Hepatocyte (in vitro differentiated cells): ENCODE measurements around the gene ANKRD62. TPM values are rescaled to one million over a fixed set of nuclear protein-coding genes. Genes with fewer than 3 reads are reported as not detected.

Experiments
- DNase-seq: peaks from one replicate; pipeline ENCODE4 v3.0.0-alpha.2; 2016; ENCODE audit warnings: low spot score
- H2AFZ ChIP-seq: fragments of 200-600 bp; sonication (generic); 2 replicates; pipeline ENCODE4 v1.6.0; 2016; ENCODE audit warnings: antibody characterized with exemption, mild to moderate bottlenecking
- H3K27ac ChIP-seq: fragments of 200-600 bp; sonication (generic); 2 replicates; pipeline ENCODE4 v1.5.1; 2016; ENCODE audit warnings: mild to moderate bottlenecking
- H3K27me3 ChIP-seq: fragments of 200-600 bp; sonication (generic); 2 replicates; pipeline ENCODE4 v1.6.1; 2016
- H3K36me3 ChIP-seq: fragments of 200-600 bp; sonication (generic); replicated peaks from 2 replicates; pipeline ENCODE4 v1.5.1; 2016; ENCODE audit warnings: low read depth; ENCODE audit not compliant: insufficient read depth
- H3K4me1 ChIP-seq: fragments of 200-600 bp; sonication (generic); 2 replicates; pipeline ENCODE4 v1.5.1; 2016; ENCODE audit warnings: mild to moderate bottlenecking, moderate library complexity; ENCODE audit not compliant: insufficient read depth
- H3K4me2 ChIP-seq: fragments of 200-600 bp; sonication (generic); 2 replicates; pipeline ENCODE4 v1.6.0; 2016
- H3K4me3 ChIP-seq: fragments of 200-600 bp; sonication (generic); 2 replicates; pipeline ENCODE4 v1.5.1; 2016; ENCODE audit warnings: mild to moderate bottlenecking
- H3K79me2 ChIP-seq: fragments of 200-600 bp; sonication (generic); 2 replicates; pipeline ENCODE4 v1.6.0; 2017; ENCODE audit warnings: mild to moderate bottlenecking
- H3K9me2 ChIP-seq: fragments of 200-600 bp; sonication (generic); replicated peaks from 2 replicates; pipeline ENCODE4 v1.6.0; 2017; ENCODE audit warnings: mild to moderate bottlenecking; ENCODE audit not compliant: insufficient read depth
- H3K9me3 ChIP-seq: fragments of 200-600 bp; sonication (generic); 2 replicates; pipeline ENCODE4 v1.5.1; 2016; ENCODE audit warnings: low read depth, mild to moderate bottlenecking
- H4K20me1 ChIP-seq: fragments of 200-600 bp; sonication (generic); 2 replicates; pipeline ENCODE4 v1.6.0; 2016; ENCODE audit warnings: mild to moderate bottlenecking; ENCODE audit not compliant: insufficient read depth, poor library complexity, severe bottlenecking
- EZH2 ChIP-seq: fragments of 200-600 bp; sonication (generic); IDR thresholded peaks from 2 replicates; pipeline ENCODE4 v1.6.1; 2016; ENCODE audit warnings: antibody characterized with exemption, mild to moderate bottlenecking, borderline replicate concordance
- EZH2phosphoT487 ChIP-seq: fragments of 200-600 bp; sonication (generic); IDR thresholded peaks from one replicate; pipeline ENCODE4 v1.6.1; 2018; ENCODE audit warnings: antibody characterized with exemption, mild to moderate bottlenecking, low read depth, moderate library complexity; ENCODE audit not compliant: unreplicated experiment, severe bottlenecking
- WGBS: methylation state at CpG from one replicate; pipeline ENCODE4 v1.1.6; 2016; ENCODE audit warnings: low lambda C conversion rate; ENCODE audit errors: missing lambda C conversion rate; 5-methylcytosine and 5-hydroxymethylcytosine counted together
- polyA plus RNA-seq: library from polyadenylated mRNA; unstranded; fragments of >200 nt; fragmentation: Nextera tagmentation; extraction: Ambion mirVana; gene quantifications from 2 replicates; pipeline ENCODE4 v1.2.1, GENCODE V29; 2016
- total RNA-seq: library from RNA; depleted of rRNA; stranded (reverse); fragments of >200 nt; gene quantifications from 2 replicates; pipeline ENCODE4 v1.2.3, GENCODE V29; 2014
- TF ChIP-seq, protein P1 (sequence below): fragments of 200-600 bp; sonication (generic); IDR thresholded peaks from 2 replicates; pipeline ENCODE4 v1.5.1; 2016; ENCODE audit warnings: antibody characterized with exemption, mild to moderate bottlenecking; ENCODE audit not compliant: poor library complexity

The ANKRD62 gene
- total and polyA plus RNA-seq, 2 experiments from 2014 or later, result not detected

DNA sequence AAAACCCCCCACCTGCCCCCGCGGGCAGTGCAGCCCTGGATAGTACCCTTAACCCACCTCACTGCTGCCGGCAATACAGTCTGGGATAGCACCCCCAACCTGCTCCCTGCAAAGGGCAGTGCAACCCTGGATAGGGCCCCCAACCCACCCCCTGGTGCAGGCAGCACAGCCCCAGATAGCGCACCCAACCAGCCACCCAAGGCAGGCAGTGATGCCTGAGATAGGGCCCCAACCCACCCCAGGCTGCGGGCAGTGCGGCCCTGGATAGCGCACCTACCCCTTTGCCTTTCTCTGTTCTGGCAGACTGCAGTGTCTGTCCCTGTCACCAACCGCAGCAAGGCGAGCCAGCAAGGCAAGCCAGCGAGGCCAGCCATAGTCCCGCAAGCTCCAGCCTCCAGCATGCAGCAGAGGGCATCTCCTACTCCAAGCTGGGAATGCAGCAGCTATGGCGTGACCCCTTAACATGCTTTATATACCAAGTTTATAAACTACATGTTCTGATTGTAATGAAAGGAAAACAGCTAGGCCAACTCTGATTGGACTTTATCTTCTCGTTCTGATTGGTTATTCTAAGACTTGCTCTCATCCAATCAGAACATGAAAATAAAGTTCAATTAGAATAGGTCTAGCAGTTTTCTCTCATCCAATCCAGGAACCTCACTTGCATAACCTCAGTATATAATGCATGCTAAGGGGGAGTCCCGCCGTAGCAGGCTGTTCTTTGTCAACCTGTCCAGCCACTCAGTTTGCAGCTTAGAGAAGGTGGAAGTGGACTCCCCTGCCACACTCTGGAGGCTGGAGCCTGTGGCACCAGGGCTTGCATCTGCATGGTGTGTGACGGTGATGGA is 34.1 kb upstream of the ANKRD62 start:
- 94% methylated on average over 15 of the region's 16 CpGs for WGBS
- Histone ChIP-seq H3K79me2 (no peaks in the 10 kb centered on the region), H4K20me1 (no peaks in the 10 kb centered on the region), H3K36me3 (no peaks in the 10 kb centered on the region), H3K9me2 (no peaks in the 10 kb centered on the region), H3K4me2 (no peak overlapping the region), H2AFZ (no peak overlapping the region), H3K27me3 (no peaks in the 10 kb centered on the region), H3K27ac (no peak overlapping the region), H3K4me3 (no peak overlapping the region), H3K4me1 (no peaks in the 10 kb centered on the region), H3K9me3 (no peaks in the 10 kb centered on the region)
- no peak for DNase-seq
- TF ChIP-seq EZH2phosphoT487 (no peak), EZH2 (no peak)
- TF ChIP-seq, protein P1, sequence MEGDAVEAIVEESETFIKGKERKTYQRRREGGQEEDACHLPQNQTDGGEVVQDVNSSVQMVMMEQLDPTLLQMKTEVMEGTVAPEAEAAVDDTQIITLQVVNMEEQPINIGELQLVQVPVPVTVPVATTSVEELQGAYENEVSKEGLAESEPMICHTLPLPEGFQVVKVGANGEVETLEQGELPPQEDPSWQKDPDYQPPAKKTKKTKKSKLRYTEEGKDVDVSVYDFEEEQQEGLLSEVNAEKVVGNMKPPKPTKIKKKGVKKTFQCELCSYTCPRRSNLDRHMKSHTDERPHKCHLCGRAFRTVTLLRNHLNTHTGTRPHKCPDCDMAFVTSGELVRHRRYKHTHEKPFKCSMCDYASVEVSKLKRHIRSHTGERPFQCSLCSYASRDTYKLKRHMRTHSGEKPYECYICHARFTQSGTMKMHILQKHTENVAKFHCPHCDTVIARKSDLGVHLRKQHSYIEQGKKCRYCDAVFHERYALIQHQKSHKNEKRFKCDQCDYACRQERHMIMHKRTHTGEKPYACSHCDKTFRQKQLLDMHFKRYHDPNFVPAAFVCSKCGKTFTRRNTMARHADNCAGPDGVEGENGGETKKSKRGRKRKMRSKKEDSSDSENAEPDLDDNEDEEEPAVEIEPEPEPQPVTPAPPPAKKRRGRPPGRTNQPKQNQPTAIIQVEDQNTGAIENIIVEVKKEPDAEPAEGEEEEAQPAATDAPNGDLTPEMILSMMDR, result no peak

DNA sequence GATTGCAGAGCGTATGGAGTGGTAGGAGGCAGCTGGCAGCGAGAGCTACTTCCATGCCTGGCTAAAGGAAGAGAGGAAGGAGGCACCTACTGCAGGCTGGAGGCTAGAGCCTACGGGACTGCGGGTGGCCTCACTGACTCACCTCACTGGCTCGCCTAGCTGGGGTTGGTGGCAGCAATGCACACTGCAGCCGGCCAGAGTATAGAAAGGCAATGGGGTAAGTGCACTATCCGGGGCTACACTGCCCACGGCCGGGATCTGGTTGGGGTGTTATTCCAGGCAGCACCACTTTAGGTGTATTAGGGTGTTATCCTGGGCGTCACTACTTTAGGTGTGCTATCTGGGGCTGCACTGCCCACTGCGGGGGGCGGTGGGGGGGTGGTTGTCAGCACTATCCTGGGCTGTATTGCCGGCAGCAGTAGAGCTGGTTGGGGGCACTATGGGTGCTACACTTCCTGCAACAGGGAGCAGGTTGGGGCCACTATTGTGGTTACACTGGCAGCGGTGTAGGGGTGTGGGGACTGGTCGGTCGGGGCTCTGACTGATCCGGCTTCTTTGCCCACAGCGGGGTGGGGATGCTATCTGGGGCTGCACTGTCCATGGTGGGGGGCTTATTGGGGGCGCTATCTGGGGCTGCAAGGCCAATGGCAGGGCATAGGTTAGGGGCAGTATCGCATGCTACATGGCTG is 33.3 kb upstream of the ANKRD62 start:
- no peak overlapping the region for H3K4me3 ChIP-seq

DNA sequence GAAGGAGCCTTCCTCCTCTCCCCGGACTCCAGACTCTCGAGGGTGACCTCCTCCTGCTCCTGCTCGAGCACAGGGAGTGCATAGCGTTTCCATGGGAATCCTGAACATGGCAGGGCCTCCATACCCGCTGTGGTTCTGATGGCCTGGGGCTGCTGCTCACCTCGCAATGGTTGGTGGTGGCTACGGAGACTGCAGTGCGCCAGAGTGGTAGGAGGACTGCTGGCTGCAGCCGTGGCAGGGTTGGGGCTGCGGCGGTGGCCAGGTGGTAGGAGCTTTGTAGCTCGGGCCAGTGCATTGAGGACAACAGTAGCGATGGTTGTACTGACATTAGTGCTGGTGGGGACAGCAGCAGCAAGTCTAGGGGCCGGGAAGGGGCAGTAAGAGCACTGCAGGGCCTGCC is 32.0 kb upstream of the ANKRD62 start:
- H4K20me1 ChIP-seq, result no peaks in the 10 kb centered on the region
- TF ChIP-seq EZH2 (no peak), EZH2phosphoT487 (no peak)
- TF ChIP-seq, protein P1, result no peak
- H3K27ac ChIP-seq, result no peak overlapping the region
- WGBS, result 85% methylated on average over 14 of the region's 14 CpGs
- H3K9me2 ChIP-seq, result no peaks in the 10 kb centered on the region
- no peak overlapping the region for H3K4me2 ChIP-seq
- H3K36me3 ChIP-seq, result no peaks in the 10 kb centered on the region
- no peak overlapping the region for H2AFZ ChIP-seq
- no peaks in the 10 kb centered on the region for H3K9me3 ChIP-seq
- no peak overlapping the region for H3K4me3 ChIP-seq
- H3K27me3 ChIP-seq, result no peaks in the 10 kb centered on the region
- no peaks in the 10 kb centered on the region for H3K79me2 ChIP-seq
- DNase-seq, result no peak
- H3K4me1 ChIP-seq, result no peaks in the 10 kb centered on the region

More for the DNA sequence above, 33.3 kb upstream of the ANKRD62 start:
- no peaks in the 10 kb centered on the region for H3K9me2 ChIP-seq
- H3K4me1 ChIP-seq, result no peaks in the 10 kb centered on the region
- no peak overlapping the region for H3K27ac ChIP-seq
- H3K79me2 ChIP-seq, result no peaks in the 10 kb centered on the region
- H3K9me3 ChIP-seq, result no peaks in the 10 kb centered on the region
- WGBS, result 80% methylated on average over 14 of the region's 20 CpGs
- H3K36me3 ChIP-seq, result no peaks in the 10 kb centered on the region
- no peak for DNase-seq
- no peak overlapping the region for H2AFZ ChIP-seq
- no peaks in the 10 kb centered on the region for H4K20me1 ChIP-seq
- no peak overlapping the region for H3K4me2 ChIP-seq
- TF ChIP-seq EZH2, result no peak
- TF ChIP-seq EZH2phosphoT487, result no peak
- TF ChIP-seq, protein P1, result no peak
- H3K27me3 ChIP-seq, result no peaks in the 10 kb centered on the region
